SK-N-SH (cell line): Measurements from ENCODE around the gene TCF3. TPM values are rescaled to one million over a fixed set of nuclear protein-coding genes. Genes with fewer than 3 reads are reported as not detected.

ENCODE experiments used
- CTCF ChIA-PET: fragments of 300-600, 350-600 bp; formaldehyde crosslinking; extraction: SDS; loops from one replicate; lab custom pipeline; 2021; lab: Yijun Ruan, JAX
- POLR2A ChIA-PET: fragments of 350-600 bp; sonication (Branson Sonifier 250); formaldehyde crosslinking; extraction: SDS; loops from one replicate; lab custom pipeline; 2020; ENCODE audit warnings: antibody characterized with exemption, inconsistent platforms; lab: Yijun Ruan, JAX
- DNase-seq: peaks from one replicate; pipeline ENCODE4 v3.0.0; 2012
- H2AFZ ChIP-seq: fragments of 200-600 bp; sonication (generic); 2 replicates; pipeline ENCODE4 v1.8.1; 2016; ENCODE audit warnings: antibody characterized with exemption, mild to moderate bottlenecking, low read depth
- H3F3A ChIP-seq: fragments of 200-600 bp; sonication (generic); replicated peaks from 2 replicates; pipeline ENCODE3; 2016; ENCODE audit warnings: antibody characterized with exemption, mild to moderate bottlenecking; ENCODE audit not compliant: insufficient read depth
- H3K27ac ChIP-seq, 2 experiments: fragments of 200-500 bp in 1 of 2; fragments of 200-600 bp in 1 of 2; sonication (Bioruptor generic) in 1 of 2; sonication (generic), shearing (Covaris generic) in 1 of 2; 2 replicates each; pipeline versions ENCODE4 v1.5.1 to v1.6.1; 2014 to 2016; ENCODE audit warnings: low read depth in 2 of 2, inconsistent platforms in 1 of 2, low read length in 1 of 2, mild to moderate bottlenecking in 1 of 2, mixed read lengths in 1 of 2
- H3K27me3 ChIP-seq: fragments of 200-600 bp; sonication (generic), shearing (Covaris generic); 2 replicates; pipeline ENCODE4 v1.6.1; 2016; ENCODE audit warnings: mixed run types; ENCODE audit not compliant: insufficient read depth
- H3K36me3 ChIP-seq, 2 experiments: fragments of 200-500 bp in 1 of 2; fragments of 200-600 bp in 1 of 2; sonication (Bioruptor generic) in 1 of 2; sonication (generic) in 1 of 2; replicated peaks in 1 of 2; 2 replicates each; pipeline versions ENCODE3 to v1.5.1; 2014 to 2016; ENCODE audit warnings: low read length in 1 of 2, mild to moderate bottlenecking in 1 of 2; ENCODE audit not compliant: insufficient read depth in 2 of 2, control insufficient read depth in 1 of 2
- H3K4me1 ChIP-seq, 2 experiments: fragments of 200-500 bp in 1 of 2; fragments of 200-600 bp in 1 of 2; sonication (Bioruptor generic) in 1 of 2; sonication (generic), shearing (Covaris generic) in 1 of 2; 2 replicates each; pipeline versions ENCODE4 v1.5.1 to v1.6.1; 2014 to 2016; ENCODE audit warnings: low read depth in 1 of 2, low read length in 1 of 2, mixed run types in 1 of 2; ENCODE audit not compliant: insufficient read depth in 2 of 2, control insufficient read depth in 1 of 2
- H3K4me2 ChIP-seq: fragments of 200-600 bp; sonication (generic), shearing (Covaris generic); 2 replicates; pipeline ENCODE4 v1.6.1; 2017; ENCODE audit warnings: mixed run types
- H3K4me3 ChIP-seq, 2 experiments: fragments of 200-500 bp in 1 of 2; fragments of 200-600 bp in 1 of 2; sonication (Bioruptor generic) in 1 of 2; sonication (generic), shearing (Covaris generic) in 1 of 2; 2 replicates each; pipeline versions ENCODE4 v1.5.1 to v1.8.1; 2014 to 2016; ENCODE audit warnings: low read depth in 2 of 2, inconsistent platforms in 1 of 2, low read length in 1 of 2, mild to moderate bottlenecking in 1 of 2, mixed read lengths in 1 of 2, moderate library complexity in 1 of 2
- H3K79me2 ChIP-seq: fragments of 200-600 bp; sonication (generic); 2 replicates; pipeline ENCODE4 v1.8.1; 2017; ENCODE audit warnings: mild to moderate bottlenecking; ENCODE audit not compliant: insufficient read depth
- H3K9ac ChIP-seq: fragments of 200-600 bp; sonication (generic); 2 replicates; pipeline ENCODE4 v1.6.1; 2017; ENCODE audit warnings: mixed run types
- H3K9me2 ChIP-seq: fragments of 200-600 bp; sonication (generic); 2 replicates; pipeline ENCODE4 v1.6.1; 2017; ENCODE audit warnings: mixed run types
- H3K9me3 ChIP-seq: fragments of 200-600 bp; sonication (generic); 2 replicates; pipeline ENCODE4 v1.6.1; 2017; ENCODE audit warnings: mixed run types, mild to moderate bottlenecking, moderate library complexity
- H4K20me1 ChIP-seq: fragments of 200-600 bp; sonication (generic); 2 replicates; pipeline ENCODE4 v1.6.1; 2017; ENCODE audit warnings: mild to moderate bottlenecking, mixed run types; ENCODE audit not compliant: insufficient read depth
- ELF1 ChIP-seq: IDR thresholded peaks from 2 replicates; pipeline ENCODE4 v1.4.0; 2012
- EP300 ChIP-seq, 2 experiments: IDR thresholded peaks; 2 replicates each; pipeline versions ENCODE4 v1.4.0 to v1.6.1; 2012; ENCODE audit warnings: borderline replicate concordance in 1 of 2, low read depth in 1 of 2, low read length in 1 of 2
- EZH2phosphoT487 ChIP-seq: fragments of 200-600 bp; sonication (generic); IDR thresholded peaks from 2 replicates; pipeline ENCODE4 v1.6.1; 2017; ENCODE audit warnings: low read depth, mixed run types, mild to moderate bottlenecking, antibody characterized with exemption, moderate library complexity, borderline replicate concordance
- FOSL2 ChIP-seq: IDR thresholded peaks from 2 replicates; pipeline ENCODE4 v1.4.0; 2012; ENCODE audit warnings: low read depth, mild to moderate bottlenecking, moderate library complexity, borderline replicate concordance
- FOXJ3 ChIP-seq: sonication (generic); formaldehyde crosslinking; IDR thresholded peaks from 2 replicates; pipeline ENCODE4 v1.5.1; 2020; ENCODE audit warnings: mild to moderate bottlenecking, missing genetic modification reagents
- GABPA ChIP-seq: IDR thresholded peaks from 2 replicates; pipeline ENCODE4 v1.4.0; 2012; ENCODE audit warnings: low read depth, mild to moderate bottlenecking
- IRF3 ChIP-seq: fragments of 150-350 bp; IDR thresholded peaks from 2 replicates; pipeline ENCODE4 v1.6.1; 2016; ENCODE audit warnings: mild to moderate bottlenecking, low read depth, low read length
- JUND ChIP-seq: IDR thresholded peaks from 2 replicates; pipeline ENCODE4 v1.4.0; 2012
- MEF2A ChIP-seq: IDR thresholded peaks from 2 replicates; pipeline ENCODE4 v1.4.0; 2012; ENCODE audit warnings: low read depth, borderline replicate concordance
- MXI1 ChIP-seq: IDR thresholded peaks from 2 replicates; pipeline ENCODE4 v1.6.1; 2012; ENCODE audit warnings: mild to moderate bottlenecking, low read depth, low read length, improper control_type of control experiment
- POLR2AphosphoS5 ChIP-seq: IDR thresholded peaks from 2 replicates; pipeline ENCODE4 v1.6.1; 2012; ENCODE audit warnings: low read depth, low read length
- RCOR1 ChIP-seq: fragments of 150-350 bp; IDR thresholded peaks from 2 replicates; pipeline ENCODE4 v1.6.1; 2017; ENCODE audit warnings: antibody characterized with exemption, low read length
- REST ChIP-seq: IDR thresholded peaks from 2 replicates; pipeline ENCODE4 v1.6.1; 2012; ENCODE audit warnings: mild to moderate bottlenecking, low read depth, low read length, moderate library complexity
- SIN3A ChIP-seq: IDR thresholded peaks from 2 replicates; pipeline ENCODE4 v1.6.1; 2012; ENCODE audit warnings: low read depth, mild to moderate bottlenecking, low read length, moderate library complexity, borderline replicate concordance
- SMC3 ChIP-seq: IDR thresholded peaks from 2 replicates; pipeline ENCODE4 v1.6.1; 2012; ENCODE audit warnings: low read depth, low read length, improper control_type of control experiment
- YY1 ChIP-seq: IDR thresholded peaks from 2 replicates; pipeline ENCODE4 v1.4.0; 2012; ENCODE audit warnings: low read depth, mild to moderate bottlenecking
- WGBS: methylation state at CpG from one replicate; pipeline ENCODE4 v1.1.6; 2017; ENCODE audit warnings: low lambda C conversion rate; 5-methylcytosine and 5-hydroxymethylcytosine counted together
- polyA plus RNA-seq, 3 experiments: library from polyadenylated mRNA; depleted of rRNA; stranded (reverse); fragments of >200 nt; gene quantifications; 2 replicates each; pipeline ENCODE4 v1.2.3, GENCODE V29; 2012

The TCF3 gene
- polyA plus RNA-seq, 1 of the 3 experiments (the other 2 are of a cell fraction), result 104 TPM

- H3K4me3 ChIP-seq, result no peak overlapping the region
- peaks cover 7% of the 10 kb centered on the region for H3F3A ChIP-seq
- TF ChIP-seq SMC3 (no peak), RCOR1 (no peak), YY1 (no peak), EZH2phosphoT487 (no peak), FOXJ3 (no peak), MEF2A (no peak), JUND (no peak), FOSL2 (no peak), EP300 (IDR thresholded peaks at IDR 0.05; ENCODE audit: borderline replicate concordance in 1 of 2, low read depth in 1 of 2, low read length in 1 of 2) (no peak), MXI1 (no peak), ELF1 (no peak), IRF3 (no peak), SIN3A (no peak), POLR2AphosphoS5 (no peak)
- TF ChIP-seq, all 33 proteins: peak for 0
- Histone ChIP-seq H3K79me2 (no peaks in the 10 kb centered on the region), H3K4me1 (peaks cover 0 to 2% of the 10 kb centered on the region in 2 experiments; a peak in 1 of 4 replicates), H4K20me1 (no peaks in the 10 kb centered on the region), H3K36me3 (no peaks in the 10 kb centered on the region), H3K9me2 (no peaks in the 10 kb centered on the region), H3K27me3 (peaks cover 64% of the 10 kb centered on the region), H3K27ac (no peak overlapping the region), H3K9ac (no peak overlapping the region), H3K4me2 (no peak overlapping the region), H3K9me3 (no peaks in the 10 kb centered on the region), H2AFZ (no peak overlapping the region)
- WGBS, result 45% methylated on average over 7 of the region's 8 CpGs
- DNase-seq, result peak; percentile 42
- ChIA-PET CTCF (interaction anchor here (0.7 to 8.4 kb wide), 8 partner anchors 51 to 152 kb away, joined by 3 to 128 read pairs (median 34); no protein-coding TSS in a partner anchor), POLR2A (no interaction called here)
Observed at GRCh38 chr19:1674293-1674679, 21.9 kb upstream of the TCF3 start.

GRCh38 chr19:1673645-1674292, 21.4 kb upstream of the TCF3 start:
- DNase-seq, result peak; percentile 33
- no peak overlapping the region for H3K4me2 ChIP-seq
- H3K36me3 ChIP-seq, result no peaks in the 10 kb centered on the region
- H3K9ac ChIP-seq, result no peak overlapping the region
- CTCF ChIA-PET, result interaction anchor here (0.7 to 8.4 kb wide), 12 partner anchors 24 to 153 kb away, joined by 3 to 128 read pairs (median 8); no protein-coding TSS in a partner anchor
- H3K27me3 ChIP-seq, result peaks cover 64% of the 10 kb centered on the region
- H4K20me1 ChIP-seq, result no peaks in the 10 kb centered on the region
- no peaks in the 10 kb centered on the region for H3K9me2 ChIP-seq
- WGBS, result 66% methylated on average over 11 of the region's 16 CpGs
- H3K27ac ChIP-seq, result no peak overlapping the region
- H3K4me1 ChIP-seq, result peaks cover 0 to 2% of the 10 kb centered on the region in 2 experiments; a peak in 1 of 4 replicates
- no peaks in the 10 kb centered on the region for H3K9me3 ChIP-seq
- H3F3A ChIP-seq, result peaks cover 7% of the 10 kb centered on the region
- TF ChIP-seq ELF1 (no peak), GABPA (no peak), REST (peak; percentile 52; the same call in 1 of the 2 replicates), IRF3 (no peak)
- H3K4me3 ChIP-seq, result no peak overlapping the region
- H3K79me2 ChIP-seq, result no peaks in the 10 kb centered on the region
- H2AFZ ChIP-seq, result no peak overlapping the region
- POLR2A ChIA-PET, result interaction anchor here (1.6 kb wide), 1 partner anchor 108 kb away, joined by 3 read pairs; no protein-coding TSS in a partner anchor
